HG02884 (cell line): Measurements from ENCODE around the gene VCAM1.
"Not testable (repeated sequence)": the region's sequence is repeated elsewhere in the genome, so short reads cannot be mapped to it uniquely, and the experiment has no call there.

Experiments
- ATAC-seq: cut with Tn5 transposase; IDR thresholded peaks from one replicate; pipeline ENCODE4 v1.9.1; 2021; ENCODE audit warnings: mild to moderate bottlenecking, moderate library complexity; ENCODE audit not compliant: unreplicated experiment

The VCAM1 gene

GRCh38 chr1:100773444-100773843, 53.9 kb downstream of the VCAM1 start:
- ATAC-seq: no peak

GRCh38 chr1:100774370-100774769, 54.8 kb downstream of the VCAM1 start:
- ATAC-seq: no peak

GRCh38 chr1:100775483-100775882, 55.9 kb downstream of the VCAM1 start:
- no peak for ATAC-seq

- no peak for ATAC-seq
These were observed 59.2 kb downstream of the VCAM1 start for GRCh38 chr1:100778748-100779147.

- ATAC-seq: no peak
These were observed 61.3 kb downstream of the VCAM1 start for GRCh38 chr1:100780814-100781213.

GRCh38 chr1:100781728-100782127, 62.2 kb downstream of the VCAM1 start:
- ATAC-seq: not testable (repeated sequence)

GRCh38 chr1:100782473-100783039, 63.0 kb downstream of the VCAM1 start:
- ATAC-seq: no peak

- ATAC-seq: no peak
These were observed 66.0 kb downstream of the VCAM1 start for GRCh38 chr1:100785470-100786052.

GRCh38 chr1:100786870-100787269, 67.3 kb downstream of the VCAM1 start:
- no peak for ATAC-seq
